Endothelial cell of umbilical vein (primary cell): ENCODE measurements around the gene PARP12. TPM values are rescaled to one million over a fixed set of nuclear protein-coding genes. Genes with fewer than 3 reads are reported as not detected.

Experiments used
- BruUV-seq: library from RNA; stranded (reverse); fragments of 400-500 nt; replicated peaks from 2 replicates; lab custom pipeline; 2021; lab: Mats Ljungman, UMichigan
- CTCF ChIA-PET: fragments of 300-600, 350-600 bp; sonication (Branson Sonifier 250); formaldehyde crosslinking; loops from one replicate; lab custom pipeline; 2021; ENCODE audit warnings: antibody characterized with exemption, inconsistent platforms; lab: Charles Lee
- POLR2A ChIA-PET: fragments of 300-600, 350-600 bp; sonication (Branson Sonifier 250); formaldehyde crosslinking; loops from one replicate; lab custom pipeline; 2021; ENCODE audit warnings: antibody characterized with exemption, inconsistent platforms; lab: Charles Lee
- DNase-seq: peaks from one replicate; pipeline ENCODE4 v3.0.0-alpha.2; 2011; ENCODE audit warnings: low read depth, low spot score
- FAIRE-seq: peaks from 2 replicates; lab custom pipeline; 2011; peaks lifted over from hg19 to GRCh38; lab: Jason Lieb, UNC
- H2AFZ ChIP-seq: 2 replicates; pipeline ENCODE4 v1.6.0; 2012; ENCODE audit warnings: low read depth, low read length, control low read depth, inconsistent platforms
- H3K27ac ChIP-seq: 2 replicates; pipeline ENCODE4 v1.5.1; 2011; ENCODE audit warnings: low read depth, mild to moderate bottlenecking, control low read depth, low read length, moderate library complexity; ENCODE audit not compliant: insufficient read depth
- H3K27me3 ChIP-seq, 2 experiments: 2 replicates each; pipeline versions ENCODE4 v1.6.0 to v1.6.1; 2011; ENCODE audit warnings: low read length in 2 of 2, mixed read lengths in 1 of 2; ENCODE audit not compliant: control insufficient read depth in 2 of 2, insufficient read depth in 2 of 2
- H3K36me3 ChIP-seq, 2 experiments: 2 replicates in 1 of 2; 3 replicates in 1 of 2; pipeline ENCODE4 v1.5.1; 2011; ENCODE audit warnings: low read length in 2 of 2, mild to moderate bottlenecking in 1 of 2, moderate library complexity in 1 of 2; ENCODE audit not compliant: control insufficient read depth in 2 of 2, insufficient read depth in 2 of 2; ENCODE audit errors: extremely low read depth in 1 of 2
- H3K4me1 ChIP-seq: 3 replicates; pipeline ENCODE4 v1.5.1; 2011; ENCODE audit warnings: mild to moderate bottlenecking, low read length; ENCODE audit not compliant: control insufficient read depth, insufficient read depth; ENCODE audit errors: extremely low read depth
- H3K4me2 ChIP-seq: 2 replicates; pipeline ENCODE4 v1.6.1; 2011; ENCODE audit warnings: low read length, control low read depth, mixed read lengths; ENCODE audit not compliant: insufficient read depth
- H3K4me3 ChIP-seq, 3 experiments: fragments of 200-600 bp in 1 of 3; sonication (generic), shearing (Covaris generic) in 1 of 3; replicated peaks in 1 of 3; 2 replicates each; pipeline ENCODE4 v1.5.1; 2011 to 2016; ENCODE audit warnings: control low read depth in 3 of 3, low read length in 3 of 3, mild to moderate bottlenecking in 2 of 3, inconsistent platforms in 1 of 3, low read depth in 1 of 3, moderate library complexity in 1 of 3; ENCODE audit not compliant: insufficient read depth in 1 of 3
- H3K79me2 ChIP-seq: 2 replicates; pipeline ENCODE4 v1.6.0; 2012; ENCODE audit warnings: low read length, inconsistent platforms; ENCODE audit not compliant: control insufficient read depth, insufficient read depth
- H3K9ac ChIP-seq: replicated peaks from 2 replicates; pipeline ENCODE3; 2011; ENCODE audit warnings: low read length, control low read depth; ENCODE audit not compliant: insufficient read depth; ENCODE audit errors: extremely low read depth
- H3K9me1 ChIP-seq: replicated peaks from 3 replicates; pipeline ENCODE4 v1.6.0; 2011; ENCODE audit warnings: mild to moderate bottlenecking, low read length; ENCODE audit not compliant: control insufficient read depth, insufficient read depth; ENCODE audit errors: extremely low read depth
- H3K9me3 ChIP-seq: replicated peaks from 2 replicates; pipeline ENCODE4 v1.5.1; 2012; ENCODE audit warnings: low read length, inconsistent platforms; ENCODE audit not compliant: control insufficient read depth, insufficient read depth
- H4K20me1 ChIP-seq: replicated peaks from 2 replicates; pipeline ENCODE3; 2011; ENCODE audit warnings: mild to moderate bottlenecking, low read length; ENCODE audit not compliant: control insufficient read depth, insufficient read depth; ENCODE audit errors: extremely low read depth
- EZH2 ChIP-seq: IDR thresholded peaks from 2 replicates; pipeline ENCODE4 v1.6.1; 2012; ENCODE audit warnings: borderline replicate concordance, low read depth, mild to moderate bottlenecking, moderate library complexity, low read length, inconsistent platforms; ENCODE audit not compliant: severe bottlenecking
- FOS ChIP-seq: IDR thresholded peaks from 2 replicates; pipeline ENCODE4 v1.6.1; 2011; ENCODE audit warnings: mild to moderate bottlenecking, low read length, moderate library complexity, borderline replicate concordance; ENCODE audit not compliant: insufficient read depth
- GATA2 ChIP-seq: IDR thresholded peaks from 2 replicates; pipeline ENCODE4 v1.7.0; 2011; ENCODE audit warnings: low read depth, mild to moderate bottlenecking, moderate library complexity, mixed read lengths, low read length; ENCODE audit not compliant: insufficient read length, insufficient read depth
- JUN ChIP-seq: IDR thresholded peaks from 2 replicates; pipeline ENCODE4 v1.6.1; 2011; ENCODE audit warnings: borderline replicate concordance, low read depth; ENCODE audit not compliant: insufficient read length, insufficient read depth
- MYC ChIP-seq: IDR thresholded peaks from one replicate; pipeline ENCODE4 v1.6.1; 2011; ENCODE audit warnings: mild to moderate bottlenecking, low read depth, low read length
- POLR2A ChIP-seq: IDR thresholded peaks from 2 replicates; pipeline ENCODE4 v1.6.1; 2012; ENCODE audit warnings: low read depth, mild to moderate bottlenecking, control low read depth, low read length
- POLR2AphosphoS5 ChIP-seq: IDR thresholded peaks from 2 replicates; pipeline ENCODE4 v1.6.1; 2012; ENCODE audit warnings: low read depth, mild to moderate bottlenecking, control low read depth, low read length, moderate library complexity; ENCODE audit not compliant: insufficient read depth
- dilution Hi-C: fragments of 300-500 bp; cut with MboI; formaldehyde crosslinking; loops from one replicate; pipeline ENCODE4 v1.15.0; 2019; ENCODE audit warnings: low sequenced_read_pairs; ENCODE audit not compliant: extremely low pct_ligation_motif_present
- intact Hi-C: fragments of 100-400 bp; cut with micrococcal nuclease; formaldehyde crosslinking; loops from one replicate; pipeline ENCODE4 v1.10.0; 2022
- polyA plus RNA-seq, 4 experiments: library from polyadenylated mRNA; depleted of rRNA in 3 of 4; stranded (reverse) in 3 of 4; unstranded in 1 of 4; fragments of >200 nt; gene quantifications; 2 replicates each; pipeline versions ENCODE4 v1.2.1 to v1.2.3, GENCODE V29; 2011 to 2012; ENCODE audit warnings: missing spikeins in 1 of 4
- total RNA-seq: library from RNA; stranded (reverse); gene quantifications from 2 replicates; pipeline ENCODE4 v1.2.3, GENCODE V29; 2021
- TF ChIP-seq, protein P1 (sequence below): IDR thresholded peaks from 2 replicates; pipeline ENCODE4 v1.6.1; 2011; ENCODE audit not compliant: insufficient read depth, insufficient read length
- TF ChIP-seq, protein P2 (sequence below), 2 donors: IDR thresholded peaks; 1 replicate in 1 of 2; 2 replicates in 1 of 2; pipeline ENCODE4 v1.5.1; 2011; ENCODE audit warnings: low read length in 2 of 2, mild to moderate bottlenecking in 2 of 2, moderate library complexity in 2 of 2, control low read depth in 1 of 2, inconsistent platforms in 1 of 2, low read depth in 1 of 2; ENCODE audit not compliant: insufficient read depth in 1 of 2; ENCODE audit errors: extremely low read depth in 1 of 2

PARP12 gene
- total and polyA plus RNA-seq, 2 donors (not counting 3 experiments of a cell fraction or from before 2014, with no cell fraction given): 65.4 to 83.2 TPM

DNA sequence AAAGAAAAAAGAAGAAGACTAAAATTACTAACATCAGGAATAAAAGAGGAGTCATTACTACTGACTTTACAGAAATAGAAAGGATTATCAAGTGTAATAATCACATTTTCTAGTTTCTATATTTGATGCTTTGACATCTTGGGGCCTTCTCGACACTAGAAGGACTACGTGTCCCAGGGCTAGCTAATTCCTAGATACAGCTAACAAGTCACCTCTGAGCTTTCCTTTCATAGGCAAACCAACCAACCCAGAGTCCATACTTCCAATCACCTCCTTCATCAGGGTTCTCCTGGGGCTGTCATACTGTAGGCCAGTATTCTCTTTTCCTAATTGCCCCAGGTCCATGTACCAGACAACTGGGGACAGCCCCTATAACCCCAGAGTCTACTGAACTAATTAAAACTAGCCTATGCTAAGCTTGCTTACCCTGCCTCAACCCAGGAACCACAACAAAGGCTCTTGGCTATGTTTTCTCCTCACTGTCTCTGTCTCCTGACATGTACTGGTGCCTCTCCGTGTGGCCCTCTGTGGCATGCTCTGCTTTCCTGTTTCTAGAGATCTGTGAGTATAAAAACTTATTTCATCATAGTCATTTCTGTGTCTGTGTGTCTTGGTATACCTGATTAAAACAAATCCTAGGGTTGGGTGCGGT, 6.7 kb upstream of the PARP12 start:
- Histone ChIP-seq H3K79me2 (no peaks in the 10 kb centered on the region), H3K4me1 (no peaks in the 10 kb centered on the region), H3K36me3 (no peaks in the 10 kb centered on the region), H3K9me1 (no peaks in the 10 kb centered on the region), H3K4me2 (no peak overlapping the region), H3K27ac (no peak overlapping the region), H3K27me3 (peaks cover 0 to 3% of the 10 kb centered on the region in 2 experiments), H3K9ac (no peak overlapping the region), H4K20me1 (no peaks in the 10 kb centered on the region), H3K9me3 (peaks cover 6% of the 10 kb centered on the region), H3K4me3 (no peak overlapping the region), H2AFZ (no peak overlapping the region)
- TF ChIP-seq POLR2AphosphoS5: no peak
- TF ChIP-seq, protein P1, sequence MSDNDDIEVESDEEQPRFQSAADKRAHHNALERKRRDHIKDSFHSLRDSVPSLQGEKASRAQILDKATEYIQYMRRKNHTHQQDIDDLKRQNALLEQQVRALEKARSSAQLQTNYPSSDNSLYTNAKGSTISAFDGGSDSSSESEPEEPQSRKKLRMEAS: no peak
- no peak for TF ChIP-seq EZH2
- TF ChIP-seq, protein P2, sequence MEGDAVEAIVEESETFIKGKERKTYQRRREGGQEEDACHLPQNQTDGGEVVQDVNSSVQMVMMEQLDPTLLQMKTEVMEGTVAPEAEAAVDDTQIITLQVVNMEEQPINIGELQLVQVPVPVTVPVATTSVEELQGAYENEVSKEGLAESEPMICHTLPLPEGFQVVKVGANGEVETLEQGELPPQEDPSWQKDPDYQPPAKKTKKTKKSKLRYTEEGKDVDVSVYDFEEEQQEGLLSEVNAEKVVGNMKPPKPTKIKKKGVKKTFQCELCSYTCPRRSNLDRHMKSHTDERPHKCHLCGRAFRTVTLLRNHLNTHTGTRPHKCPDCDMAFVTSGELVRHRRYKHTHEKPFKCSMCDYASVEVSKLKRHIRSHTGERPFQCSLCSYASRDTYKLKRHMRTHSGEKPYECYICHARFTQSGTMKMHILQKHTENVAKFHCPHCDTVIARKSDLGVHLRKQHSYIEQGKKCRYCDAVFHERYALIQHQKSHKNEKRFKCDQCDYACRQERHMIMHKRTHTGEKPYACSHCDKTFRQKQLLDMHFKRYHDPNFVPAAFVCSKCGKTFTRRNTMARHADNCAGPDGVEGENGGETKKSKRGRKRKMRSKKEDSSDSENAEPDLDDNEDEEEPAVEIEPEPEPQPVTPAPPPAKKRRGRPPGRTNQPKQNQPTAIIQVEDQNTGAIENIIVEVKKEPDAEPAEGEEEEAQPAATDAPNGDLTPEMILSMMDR (IDR thresholded peaks at IDR 0.05; ENCODE audit: extremely low read depth in 1 of 2, insufficient read depth in 1 of 2, low read depth in 1 of 2, low read length in 2 of 2): no peak
- TF ChIP-seq MYC: no peak
- no peak for TF ChIP-seq JUN
- no peak for TF ChIP-seq FOS
- TF ChIP-seq GATA2: no peak
- no peak for TF ChIP-seq POLR2A
- BruUV-seq: no TSS peak
- dilution Hi-C loops: no loop called here
- DNase-seq (no peak), FAIRE-seq (no peak)
- intact Hi-C loops: loop anchor here (10.0 kb wide), 1 partner anchor 255 kb away; no protein-coding TSS in a partner anchor
- CTCF ChIA-PET: no interaction called here
- POLR2A ChIA-PET: no interaction called here
